ENCODE results near the gene KCNG3.

Gene KCNG3, protein sequence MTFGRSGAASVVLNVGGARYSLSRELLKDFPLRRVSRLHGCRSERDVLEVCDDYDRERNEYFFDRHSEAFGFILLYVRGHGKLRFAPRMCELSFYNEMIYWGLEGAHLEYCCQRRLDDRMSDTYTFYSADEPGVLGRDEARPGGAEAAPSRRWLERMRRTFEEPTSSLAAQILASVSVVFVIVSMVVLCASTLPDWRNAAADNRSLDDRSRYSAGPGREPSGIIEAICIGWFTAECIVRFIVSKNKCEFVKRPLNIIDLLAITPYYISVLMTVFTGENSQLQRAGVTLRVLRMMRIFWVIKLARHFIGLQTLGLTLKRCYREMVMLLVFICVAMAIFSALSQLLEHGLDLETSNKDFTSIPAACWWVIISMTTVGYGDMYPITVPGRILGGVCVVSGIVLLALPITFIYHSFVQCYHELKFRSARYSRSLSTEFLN

GRCh38 chr2:42493468-42494354 lies at the start of gene KCNG3:
KCNG3 (minus strand) TSS chr2:42493982; CDS start chr2:42493501, 481 bp downstream.
- DNase-seq (ENCODE audit: low spot score), result peak; percentile 45

DNA sequence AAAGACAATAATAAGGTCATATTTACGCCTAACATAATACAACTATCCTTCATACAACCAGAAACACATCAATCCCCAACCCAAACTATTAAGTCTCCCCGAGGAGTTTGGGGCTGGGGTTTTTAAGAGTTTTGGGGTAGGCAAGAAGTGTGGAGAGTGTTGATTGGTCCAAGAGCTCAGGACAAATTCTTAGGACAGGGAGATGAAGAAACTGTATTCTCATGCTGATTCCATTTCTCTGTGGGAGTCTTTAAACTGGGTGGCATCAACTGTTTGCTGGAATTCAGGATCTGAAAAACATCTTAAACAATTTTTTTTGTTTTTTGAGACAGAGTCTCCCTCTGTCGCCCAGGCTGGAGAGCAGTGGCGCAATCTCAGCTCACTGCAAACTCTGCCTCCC lies 49.1 kb upstream of the KCNG3 start:
- DNase-seq (ENCODE audit: low spot score), result no peak

- no peak for DNase-seq (ENCODE audit: low spot score)
Measured at GRCh38 chr2:42537493-42537892, 43.7 kb upstream of the KCNG3 start.

DNA sequence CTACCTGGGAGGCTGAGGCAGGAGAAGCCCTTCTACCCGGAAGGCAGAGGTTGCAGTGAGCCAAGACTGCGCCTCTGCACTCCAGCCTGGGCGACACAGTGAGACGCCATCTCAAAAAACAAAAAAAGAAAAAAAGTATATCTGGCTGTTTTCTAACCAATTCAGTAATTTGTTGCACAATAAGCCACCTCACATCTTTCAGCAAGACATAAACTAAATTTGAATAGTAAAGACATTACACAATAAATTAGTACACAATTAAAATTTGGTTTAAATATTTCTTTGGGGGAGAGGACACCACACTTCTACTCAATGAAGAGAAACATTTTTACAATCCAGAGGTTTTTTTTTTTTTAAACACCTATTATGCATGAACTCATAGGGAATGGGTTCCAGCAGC lies 38.6 kb upstream of the KCNG3 start:
- no peak for DNase-seq (ENCODE audit: low spot score)

DNA sequence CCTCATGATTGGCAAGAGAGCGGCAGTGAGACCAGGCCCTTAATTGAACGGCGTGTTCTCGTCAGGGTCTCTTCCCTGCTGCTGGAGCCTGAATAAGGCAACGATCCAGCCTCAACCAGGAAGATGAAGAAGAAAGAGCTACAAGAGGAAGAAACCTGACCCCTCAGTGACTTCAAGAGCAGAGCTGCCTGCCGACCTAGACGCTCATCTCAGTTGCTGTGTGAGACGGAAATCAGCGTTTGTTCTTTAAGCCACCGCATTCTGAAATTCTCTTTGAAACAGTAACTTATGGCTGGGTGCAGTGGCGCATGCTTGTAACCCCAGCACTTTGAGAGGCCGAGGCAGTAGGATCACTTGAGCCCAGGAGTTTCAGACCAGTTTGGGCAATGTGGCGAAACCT lies 29.6 kb upstream of the KCNG3 start:
- DNase-seq (ENCODE audit: low spot score), result no peak

DNA sequence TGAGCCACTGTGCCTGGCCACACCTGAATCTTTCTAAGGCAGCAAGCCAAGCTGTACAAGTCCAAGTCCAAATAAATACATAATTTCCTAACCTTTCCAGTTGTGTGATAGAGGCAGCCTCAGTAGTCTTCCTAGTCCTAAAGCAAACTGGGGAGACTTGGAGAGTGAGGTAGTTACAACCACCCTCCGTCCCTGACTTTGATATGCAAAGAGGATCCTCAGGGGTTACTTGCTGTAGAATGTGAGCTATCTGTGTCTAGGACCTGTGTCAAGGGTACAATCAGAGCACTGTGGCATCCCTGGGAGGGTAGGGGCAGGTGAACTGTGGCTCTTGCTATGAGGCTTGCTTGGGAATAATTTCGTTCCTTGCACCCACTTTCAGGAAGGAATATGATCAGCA lies 28.3 kb upstream of the KCNG3 start:
- no peak for DNase-seq (ENCODE audit: low spot score)

DNA sequence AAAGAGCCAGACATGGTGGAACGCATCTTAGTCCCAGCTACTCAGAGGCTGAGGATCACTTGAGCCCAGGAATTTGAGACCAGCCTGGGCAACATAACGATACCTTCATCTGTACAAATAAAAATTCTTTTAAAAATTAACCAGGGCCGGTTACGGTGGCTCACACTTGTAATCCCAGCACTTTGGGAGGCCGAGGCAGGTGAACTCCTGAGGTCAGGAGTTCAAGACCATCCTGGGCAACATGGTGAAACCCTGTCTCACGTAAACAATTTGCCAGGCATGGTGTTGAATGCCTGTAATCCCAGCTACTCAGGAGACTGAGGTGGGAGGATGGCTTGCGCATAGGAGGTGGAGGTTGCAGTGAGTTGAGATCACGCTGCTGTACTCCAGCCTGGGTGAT lies 25.8 kb upstream of the KCNG3 start:
- no peak for DNase-seq (ENCODE audit: low spot score)

DNA sequence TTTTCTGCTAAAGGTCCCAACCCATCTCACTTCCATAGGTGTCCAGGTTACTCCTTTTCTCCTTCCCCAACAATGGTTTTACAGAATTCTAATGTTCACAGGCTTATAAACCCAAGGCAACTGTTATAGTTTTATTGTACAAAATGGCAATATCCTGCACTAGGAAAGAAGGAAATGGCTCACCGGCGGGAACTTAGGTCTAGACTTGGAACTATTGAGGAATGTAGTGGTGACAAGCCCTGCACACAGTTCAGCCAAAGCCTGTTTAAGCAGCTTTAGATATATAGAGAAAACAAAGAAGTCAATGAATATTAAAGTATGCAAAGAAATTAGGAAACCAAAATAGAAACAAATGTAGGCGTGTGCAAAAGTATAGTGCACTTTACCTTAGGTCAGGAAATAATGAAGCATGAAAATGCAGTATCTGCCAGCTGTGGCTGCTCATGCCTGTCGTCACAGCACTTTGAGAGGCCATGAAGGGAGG lies 22.7 kb upstream of the KCNG3 start:
- no peak for DNase-seq (ENCODE audit: low spot score)

- peak; percentile 45 for DNase-seq (ENCODE audit: low spot score)
Measured at GRCh38 chr2:42513252-42513918, 19.6 kb upstream of the KCNG3 start.

- DNase-seq (ENCODE audit: low spot score), result no peak
Measured at GRCh38 chr2:42510608-42511243, 16.9 kb upstream of the KCNG3 start.

DNA sequence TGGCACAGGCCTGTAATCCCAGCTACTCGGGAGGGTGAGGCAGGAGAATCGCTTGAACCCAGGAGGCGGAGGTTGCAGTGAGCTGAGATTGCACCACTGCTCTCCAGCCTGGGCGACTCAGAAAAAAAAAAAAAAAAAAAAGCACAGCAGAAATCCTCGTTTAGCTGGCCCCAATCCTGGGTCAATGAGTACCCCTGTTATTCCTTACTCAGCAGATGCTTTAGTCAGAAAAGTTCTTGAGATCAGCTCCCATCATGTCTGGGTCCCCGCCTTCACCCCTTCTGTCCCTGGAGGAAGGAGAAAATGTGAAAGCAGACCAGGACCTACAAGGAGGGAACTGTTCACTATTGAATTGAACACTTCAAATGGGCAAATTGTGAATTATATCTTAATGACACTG lies 16.4 kb upstream of the KCNG3 start:
- no peak for DNase-seq (ENCODE audit: low spot score)

DNA sequence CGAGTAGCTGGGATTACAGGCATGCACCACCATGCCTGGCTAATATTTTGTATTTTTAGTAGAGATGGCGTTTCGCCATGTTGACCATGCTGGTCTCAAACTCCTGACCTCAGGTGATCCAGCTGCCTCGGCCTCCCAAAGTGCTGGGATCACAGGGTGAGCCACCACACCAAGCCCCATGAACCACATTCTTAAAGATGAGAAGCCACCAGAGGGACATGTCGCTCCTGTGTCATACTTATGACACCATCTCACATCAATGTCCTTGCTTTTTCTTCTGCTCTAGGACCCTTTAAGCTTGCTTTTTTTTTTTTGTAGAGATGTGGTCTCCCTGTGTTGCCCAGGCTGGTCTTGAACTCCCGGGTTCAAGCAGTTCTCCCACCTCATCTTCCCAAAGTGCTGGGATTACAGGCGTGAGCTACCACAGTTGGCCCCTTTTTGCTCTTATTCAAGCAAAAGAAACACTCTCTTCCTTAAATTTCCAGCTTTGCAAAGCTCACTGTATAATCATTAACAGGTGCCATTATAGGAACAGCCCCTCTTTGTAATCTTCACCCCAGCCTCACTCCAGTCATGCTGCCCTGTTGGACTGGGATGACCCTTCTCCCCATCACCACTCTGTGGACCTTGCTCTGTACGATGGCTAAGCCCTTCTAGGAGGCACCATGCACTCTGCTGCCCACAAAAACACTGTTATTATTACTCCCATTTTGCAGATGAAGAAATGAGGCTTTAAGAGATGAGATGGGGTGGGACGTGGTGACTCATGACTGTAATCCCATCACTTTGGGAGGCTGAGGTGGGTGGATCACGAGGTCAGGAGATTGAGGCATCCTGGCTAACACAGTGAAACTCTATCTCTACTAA lies 10.8 kb upstream of the KCNG3 start:
- no peak for DNase-seq (ENCODE audit: low spot score)

DNA sequence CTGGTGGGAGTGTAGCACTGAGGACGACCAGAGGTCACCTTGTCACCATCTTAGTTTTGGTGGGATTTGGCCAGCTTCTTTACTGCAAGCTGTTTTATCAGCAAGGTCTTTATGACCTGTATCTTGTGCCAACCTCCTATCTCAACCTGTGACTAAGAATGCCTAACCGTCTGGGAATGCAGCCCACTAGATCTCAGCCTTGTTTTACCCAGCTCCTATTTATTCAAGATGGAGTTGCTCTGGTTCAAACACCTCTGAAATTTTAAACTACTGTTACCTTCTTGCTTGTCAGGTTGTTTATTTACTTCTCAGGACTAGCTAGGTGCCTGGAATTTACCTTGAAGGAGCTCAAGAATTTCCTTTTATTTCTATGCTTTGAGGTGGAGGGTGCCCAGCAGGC lies 9.5 kb upstream of the KCNG3 start:
- no peak for DNase-seq (ENCODE audit: low spot score)

DNA sequence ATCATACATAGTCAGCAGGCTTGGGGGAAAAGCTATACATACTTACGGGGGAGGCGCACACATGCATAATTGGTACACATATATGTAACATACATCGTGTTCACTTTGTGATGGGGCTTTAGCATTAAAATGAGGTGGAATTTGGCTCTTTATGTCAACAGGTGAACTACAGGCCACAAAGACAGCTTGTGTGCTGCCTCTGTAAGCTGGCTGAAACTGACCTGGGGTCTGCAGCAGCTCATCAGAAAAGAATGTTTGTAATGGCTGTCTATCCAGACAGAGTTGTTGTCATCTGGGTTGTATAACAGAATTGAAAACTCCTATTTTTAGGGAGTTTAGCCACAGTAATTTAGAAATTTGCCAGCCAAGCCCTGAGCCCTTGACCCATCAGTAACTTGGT lies 4.7 kb upstream of the KCNG3 start:
- no peak for DNase-seq (ENCODE audit: low spot score)

- no peak for DNase-seq (ENCODE audit: low spot score)
Measured at GRCh38 chr2:42495611-42496010, 1.8 kb upstream of the KCNG3 start.

GRCh38 chr2:42495234-42495581 lies 1.4 kb upstream of the KCNG3 start:
- DNase-seq (ENCODE audit: low spot score), result no peak

- peak; percentile 96 for DNase-seq (ENCODE audit: low spot score)
Measured at GRCh38 chr2:42494355-42495233, 812 bp upstream of the KCNG3 start.

GRCh38 chr2:42492691-42493467 lies 903 bp downstream of the KCNG3 start:
- DNase-seq (ENCODE audit: low spot score), result no peak

DNA sequence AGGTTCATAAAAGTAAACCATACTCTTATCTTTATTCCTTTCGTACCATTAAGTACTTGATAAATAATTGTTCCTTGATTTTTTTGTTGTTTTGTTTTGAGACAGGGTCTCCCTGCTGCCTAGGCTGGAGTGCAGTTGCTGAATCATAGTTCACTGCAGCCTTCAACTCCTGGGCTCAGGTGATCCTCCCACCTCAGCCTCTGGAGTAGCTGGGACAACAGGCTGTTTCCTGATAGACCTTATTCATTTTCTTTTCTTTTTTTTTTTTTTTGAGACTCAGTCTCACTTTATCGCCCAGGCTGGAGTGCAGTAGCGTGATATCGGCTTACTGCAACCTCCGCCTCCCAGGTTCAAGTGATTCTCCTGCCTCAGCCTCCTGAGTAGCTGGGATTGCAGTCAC lies 5.5 kb downstream of the KCNG3 start:
- DNase-seq (ENCODE audit: low spot score), result no peak
